GM13977 (cell line): Measurements from ENCODE around the gene KCNH3.
"Not testable (repeated sequence)": the region's sequence is repeated elsewhere in the genome, so short reads cannot be mapped to it uniquely, and the experiment has no call there.

Source experiments
- DNase-seq: peaks from one replicate; pipeline ENCODE4 v3.0.0; 2012; ENCODE audit warnings: low spot score
- in situ Hi-C: fragments of 300-500 bp; cut with MboI; formaldehyde crosslinking; loops from one replicate; pipeline ENCODE4 v1.12.0; 2022; ENCODE audit warnings: low sequenced_read_pairs, low pct_unique_long_range_greater_than_20kb, mixed read lengths, inconsistent platforms; ENCODE audit not compliant: unreplicated experiment
- TF ChIP-seq, protein P1 (sequence below): IDR thresholded peaks from 2 replicates; pipeline ENCODE4 v1.5.1; 2012; ENCODE audit warnings: mild to moderate bottlenecking, control low read depth; ENCODE audit not compliant: insufficient read depth; ENCODE audit errors: extremely low read depth, missing control alignments

KCNH3 gene

DNA sequence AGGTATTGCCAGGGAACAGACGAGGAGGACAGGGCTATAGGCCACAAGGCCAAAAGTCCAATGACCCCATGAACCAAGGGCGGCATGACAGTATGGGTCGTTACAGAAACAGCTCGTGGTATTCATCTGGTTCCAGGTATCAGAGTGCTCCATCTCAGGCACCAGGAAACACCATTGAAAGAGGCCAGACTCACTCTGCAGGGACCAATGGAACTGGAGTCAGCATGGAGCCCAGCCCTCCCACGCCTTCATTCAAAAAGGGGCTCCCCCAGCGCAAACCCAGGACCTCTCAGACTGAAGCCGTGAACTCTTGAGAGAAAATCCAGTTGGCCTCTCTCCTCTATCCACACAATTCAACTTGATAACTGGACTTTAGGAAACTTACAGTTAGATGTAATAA is 12.9 kb upstream of the KCNH3 start:
- in situ Hi-C loops, result no loop called here

DNA sequence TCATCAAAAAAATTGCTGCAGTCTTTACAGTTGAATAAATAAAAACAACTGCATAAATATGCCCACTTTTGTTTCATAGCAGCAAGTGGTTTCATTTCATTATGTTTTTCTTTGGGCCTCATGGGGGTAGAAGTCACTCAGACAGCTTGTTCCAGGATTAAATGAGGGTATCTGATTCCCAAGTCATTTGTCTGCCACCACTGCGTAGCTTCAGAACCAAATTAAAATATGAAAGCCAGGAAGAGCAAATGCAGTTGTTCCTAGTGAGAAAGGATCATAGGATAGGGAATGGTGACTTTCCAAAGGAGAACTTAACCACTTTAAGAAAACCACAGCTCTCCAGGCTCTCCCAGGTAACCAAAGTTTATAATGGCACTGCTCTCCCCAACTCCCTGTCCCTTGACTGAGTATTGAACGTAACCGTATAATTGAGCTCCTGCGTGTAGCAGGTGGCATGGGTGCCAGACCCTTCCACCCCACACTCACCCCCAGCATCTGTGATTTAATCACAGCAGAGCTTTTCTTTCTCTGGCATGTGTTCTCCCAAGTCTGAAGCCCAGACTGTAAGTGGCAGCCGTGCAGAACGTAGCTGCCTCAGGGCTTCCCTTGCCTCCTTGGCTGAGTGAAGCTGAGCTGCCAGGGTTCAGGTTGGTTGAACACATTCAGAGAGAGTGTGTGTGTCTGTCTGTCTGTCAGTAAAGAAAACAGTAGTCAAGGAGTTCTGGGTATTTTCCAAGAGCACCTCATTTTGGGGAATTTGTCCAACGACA is 11.3 kb upstream of the KCNH3 start:
- TF ChIP-seq, protein P1, sequence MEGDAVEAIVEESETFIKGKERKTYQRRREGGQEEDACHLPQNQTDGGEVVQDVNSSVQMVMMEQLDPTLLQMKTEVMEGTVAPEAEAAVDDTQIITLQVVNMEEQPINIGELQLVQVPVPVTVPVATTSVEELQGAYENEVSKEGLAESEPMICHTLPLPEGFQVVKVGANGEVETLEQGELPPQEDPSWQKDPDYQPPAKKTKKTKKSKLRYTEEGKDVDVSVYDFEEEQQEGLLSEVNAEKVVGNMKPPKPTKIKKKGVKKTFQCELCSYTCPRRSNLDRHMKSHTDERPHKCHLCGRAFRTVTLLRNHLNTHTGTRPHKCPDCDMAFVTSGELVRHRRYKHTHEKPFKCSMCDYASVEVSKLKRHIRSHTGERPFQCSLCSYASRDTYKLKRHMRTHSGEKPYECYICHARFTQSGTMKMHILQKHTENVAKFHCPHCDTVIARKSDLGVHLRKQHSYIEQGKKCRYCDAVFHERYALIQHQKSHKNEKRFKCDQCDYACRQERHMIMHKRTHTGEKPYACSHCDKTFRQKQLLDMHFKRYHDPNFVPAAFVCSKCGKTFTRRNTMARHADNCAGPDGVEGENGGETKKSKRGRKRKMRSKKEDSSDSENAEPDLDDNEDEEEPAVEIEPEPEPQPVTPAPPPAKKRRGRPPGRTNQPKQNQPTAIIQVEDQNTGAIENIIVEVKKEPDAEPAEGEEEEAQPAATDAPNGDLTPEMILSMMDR, result no peak
- in situ Hi-C loops, result no loop called here
- no peak for DNase-seq

More for the DNA sequence above, 12.9 kb upstream of the KCNH3 start:
- TF ChIP-seq, protein P1, result no peak
- no peak for DNase-seq

DNA sequence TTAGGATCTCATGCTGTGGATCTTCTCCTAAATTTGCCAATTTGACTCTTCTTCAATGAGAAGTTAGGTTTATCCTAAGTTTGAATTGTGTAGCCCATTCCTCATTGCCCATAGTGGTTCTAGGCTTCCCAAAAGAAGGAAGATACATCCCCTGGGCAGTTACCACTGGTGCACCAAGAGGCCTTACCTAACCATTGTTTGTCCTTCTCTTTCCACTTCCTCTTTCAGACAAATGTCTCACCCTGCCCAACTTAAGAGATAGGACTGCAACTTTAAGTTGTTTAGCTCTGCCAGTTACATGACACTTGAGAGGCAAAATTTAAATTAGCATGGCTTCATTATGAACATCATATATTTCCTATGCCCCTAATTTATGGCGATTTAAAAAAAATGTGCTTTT is 9.4 kb upstream of the KCNH3 start:
- TF ChIP-seq, protein P1, result no peak
- no peak for DNase-seq
- in situ Hi-C loops, result no loop called here

DNA sequence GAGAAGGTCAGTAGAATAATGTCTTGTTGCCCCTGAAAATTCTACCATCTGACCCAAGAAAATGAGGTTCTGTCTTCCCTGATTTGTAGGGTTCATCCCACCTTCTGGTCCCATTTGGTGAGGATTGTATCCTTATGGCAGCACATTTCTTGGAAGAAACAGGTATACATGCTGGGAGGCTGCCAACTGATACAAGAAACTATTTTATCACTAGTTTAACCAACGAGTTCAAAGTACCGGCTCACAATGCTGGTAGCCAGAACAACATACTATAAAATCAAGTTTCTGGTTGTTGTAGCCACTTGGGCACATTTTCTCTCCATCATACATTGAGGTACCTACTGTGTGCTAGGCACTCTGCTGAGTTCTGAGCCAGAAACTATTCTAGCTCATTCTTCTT is 7.1 kb upstream of the KCNH3 start:
- DNase-seq, result no peak
- in situ Hi-C loops, result no loop called here
- TF ChIP-seq, protein P1, result no peak

DNA sequence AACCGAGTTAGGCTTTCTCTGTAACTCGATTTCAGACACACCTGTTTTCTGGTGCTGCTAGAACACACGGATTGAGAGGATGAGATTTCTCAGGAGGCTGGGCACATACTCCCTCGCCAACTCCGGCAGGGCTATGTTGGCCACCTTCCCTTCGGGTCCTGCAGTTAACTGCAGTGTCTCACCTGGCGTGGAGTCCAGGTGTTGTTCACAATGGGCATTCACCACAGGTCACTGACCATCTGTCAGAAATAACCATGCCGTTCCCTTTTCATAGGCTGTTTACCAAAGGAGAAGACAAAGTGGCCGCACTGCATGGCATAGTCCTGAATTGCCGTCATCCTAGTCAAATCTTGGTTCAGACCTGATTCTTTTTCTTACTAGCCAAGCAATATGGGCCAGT is 5.5 kb upstream of the KCNH3 start:
- TF ChIP-seq, protein P1, result no peak
- DNase-seq, result no peak
- in situ Hi-C loops, result no loop called here

DNA sequence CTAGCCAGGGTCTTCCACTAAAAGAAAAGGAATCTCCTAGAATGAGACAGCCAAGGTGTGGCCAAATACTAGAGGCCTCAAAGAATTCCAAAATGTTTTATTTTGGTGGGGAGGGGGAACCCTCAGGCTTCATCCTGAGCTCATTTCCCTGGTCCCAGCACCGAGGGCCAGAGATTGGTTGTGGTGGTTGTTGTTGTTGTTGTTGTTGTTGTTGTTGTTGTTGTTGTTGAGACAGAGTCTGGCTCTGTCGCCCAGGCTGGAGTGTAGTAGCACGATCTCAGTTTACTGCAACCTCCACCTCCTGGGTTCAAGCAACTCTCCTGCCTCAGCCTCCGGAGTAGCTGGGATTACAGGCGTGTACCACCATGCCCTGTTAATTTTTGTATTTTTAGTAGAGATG is 4.7 kb upstream of the KCNH3 start:
- in situ Hi-C loops, DNase-seq: not testable (repeated sequence)

DNA sequence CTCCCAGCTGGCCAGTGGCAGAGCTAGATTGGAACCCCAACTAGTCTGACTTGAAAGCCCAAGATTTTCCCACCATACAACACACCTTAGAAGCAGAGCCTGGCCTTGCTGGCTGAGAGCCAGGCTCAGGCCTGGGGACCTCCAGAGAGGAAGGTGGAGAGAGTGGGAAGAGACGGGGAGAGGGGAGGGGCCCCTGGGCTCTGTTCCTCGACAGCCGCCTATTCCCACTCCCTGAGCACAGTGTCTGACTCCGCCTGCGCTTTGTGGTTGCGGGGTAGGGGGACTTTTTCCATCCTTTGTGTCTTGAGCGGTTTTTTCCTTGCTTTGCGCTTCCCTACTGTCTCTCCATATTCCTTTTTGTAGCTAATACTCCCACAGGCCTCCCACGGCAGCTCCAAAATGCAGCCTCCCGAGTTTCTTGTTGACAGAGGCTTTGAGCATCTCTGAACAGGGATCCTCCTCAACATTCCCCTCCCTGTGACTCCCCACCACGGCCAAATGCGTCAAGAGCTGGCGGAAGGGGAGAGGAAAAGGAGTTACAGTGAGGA is 4.0 kb upstream of the KCNH3 start:
- TF ChIP-seq, protein P1, result no peak
- in situ Hi-C loops, result no loop called here

More for the DNA sequence above, 4.0 kb upstream of the KCNH3 start:
- DNase-seq, result no peak
